ENCODE results near the gene NALF2. TPM values are rescaled to one million over a fixed set of nuclear protein-coding genes. Genes with fewer than 3 reads are reported as not detected.

The NALF2 gene
- polyA plus RNA-seq, 1 experiment: not detected

DNA sequence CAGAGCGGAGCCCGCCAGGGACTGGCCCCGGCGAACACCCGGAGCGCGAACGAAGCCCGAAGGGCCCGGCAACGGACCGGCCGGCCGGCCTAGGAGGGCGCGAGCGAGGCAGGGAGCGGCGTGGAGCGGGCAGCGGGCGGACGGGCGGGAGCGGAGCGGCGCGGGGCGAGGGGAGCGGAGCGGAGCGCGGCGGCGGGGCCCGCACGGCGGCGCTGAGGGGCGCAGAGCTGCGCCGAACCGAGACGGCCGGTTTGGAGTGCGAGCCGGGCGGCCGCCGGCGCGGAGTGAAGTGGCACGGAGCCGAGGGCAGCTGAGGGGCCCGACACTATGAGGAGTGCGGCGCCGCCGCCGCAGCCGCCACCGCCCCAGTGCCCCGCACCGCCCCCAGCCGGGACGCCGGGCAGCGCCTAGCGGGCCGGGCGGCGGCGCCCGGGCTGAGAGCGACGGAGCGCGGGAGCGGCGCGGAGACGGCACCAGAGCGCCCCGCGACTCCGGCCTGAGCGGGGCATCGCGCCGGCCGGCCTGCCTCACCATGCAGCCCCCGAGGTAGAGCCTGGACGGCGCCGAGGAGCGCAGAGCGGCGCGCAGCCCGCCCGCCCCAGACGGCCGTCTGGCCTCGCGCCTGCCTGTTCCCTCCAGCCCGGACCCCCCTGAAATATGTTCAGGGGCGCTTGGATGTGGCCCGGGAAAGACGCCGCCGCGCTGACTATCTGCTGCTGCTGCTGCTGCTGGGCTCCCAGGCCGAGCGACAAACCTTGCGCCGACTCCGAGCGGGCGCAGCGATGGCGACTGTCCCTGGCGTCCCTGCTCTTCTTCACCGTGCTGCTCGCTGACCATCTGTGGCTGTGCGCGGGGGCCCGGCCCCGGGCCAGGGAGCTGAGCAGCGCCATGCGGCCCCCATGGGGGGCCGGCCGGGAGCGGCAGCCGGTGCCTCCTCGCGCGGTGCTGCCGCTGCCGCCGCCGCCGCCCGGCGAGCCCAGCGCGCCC is 793 bp downstream of the NALF2 start:
- Histone ChIP-seq H3K4me3 (ENCODE audit: low read depth, low read length) (no peak overlapping the region), H3K36me3 (ENCODE audit: control insufficient read depth, insufficient read depth, low read length) (no peaks in the 10 kb centered on the region), H3K27me3 (ENCODE audit: control insufficient read depth, insufficient read depth, low read length) (peaks cover 7% of the 10 kb centered on the region; the same call in 1 of the 2 replicates)
- ChIA-PET CTCF (no interaction called here), POLR2A (no interaction called here)
- DNase-seq (ENCODE audit: low read depth): no peak
- TF ChIP-seq, protein P1, sequence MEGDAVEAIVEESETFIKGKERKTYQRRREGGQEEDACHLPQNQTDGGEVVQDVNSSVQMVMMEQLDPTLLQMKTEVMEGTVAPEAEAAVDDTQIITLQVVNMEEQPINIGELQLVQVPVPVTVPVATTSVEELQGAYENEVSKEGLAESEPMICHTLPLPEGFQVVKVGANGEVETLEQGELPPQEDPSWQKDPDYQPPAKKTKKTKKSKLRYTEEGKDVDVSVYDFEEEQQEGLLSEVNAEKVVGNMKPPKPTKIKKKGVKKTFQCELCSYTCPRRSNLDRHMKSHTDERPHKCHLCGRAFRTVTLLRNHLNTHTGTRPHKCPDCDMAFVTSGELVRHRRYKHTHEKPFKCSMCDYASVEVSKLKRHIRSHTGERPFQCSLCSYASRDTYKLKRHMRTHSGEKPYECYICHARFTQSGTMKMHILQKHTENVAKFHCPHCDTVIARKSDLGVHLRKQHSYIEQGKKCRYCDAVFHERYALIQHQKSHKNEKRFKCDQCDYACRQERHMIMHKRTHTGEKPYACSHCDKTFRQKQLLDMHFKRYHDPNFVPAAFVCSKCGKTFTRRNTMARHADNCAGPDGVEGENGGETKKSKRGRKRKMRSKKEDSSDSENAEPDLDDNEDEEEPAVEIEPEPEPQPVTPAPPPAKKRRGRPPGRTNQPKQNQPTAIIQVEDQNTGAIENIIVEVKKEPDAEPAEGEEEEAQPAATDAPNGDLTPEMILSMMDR (IDR thresholded peaks at IDR 0.05; ENCODE audit: insufficient read depth, low read depth, low read length): no peak

- ChIA-PET POLR2A (no interaction called here), CTCF (no interaction called here)
- Histone ChIP-seq H3K4me3 (ENCODE audit: low read depth, low read length) (no peak overlapping the region), H3K27me3 (ENCODE audit: control insufficient read depth, insufficient read depth, low read length) (peaks cover 7% of the 10 kb centered on the region; the same call in 1 of the 2 replicates), H3K36me3 (ENCODE audit: control insufficient read depth, insufficient read depth, low read length) (no peaks in the 10 kb centered on the region)
- TF ChIP-seq, protein P1 (IDR thresholded peaks at IDR 0.05; ENCODE audit: insufficient read depth, low read depth, low read length): no peak
- DNase-seq (ENCODE audit: low read depth): no peak
Observed at GRCh38 chrX:69505772-69506616, 1.9 kb downstream of the NALF2 start.

DNA sequence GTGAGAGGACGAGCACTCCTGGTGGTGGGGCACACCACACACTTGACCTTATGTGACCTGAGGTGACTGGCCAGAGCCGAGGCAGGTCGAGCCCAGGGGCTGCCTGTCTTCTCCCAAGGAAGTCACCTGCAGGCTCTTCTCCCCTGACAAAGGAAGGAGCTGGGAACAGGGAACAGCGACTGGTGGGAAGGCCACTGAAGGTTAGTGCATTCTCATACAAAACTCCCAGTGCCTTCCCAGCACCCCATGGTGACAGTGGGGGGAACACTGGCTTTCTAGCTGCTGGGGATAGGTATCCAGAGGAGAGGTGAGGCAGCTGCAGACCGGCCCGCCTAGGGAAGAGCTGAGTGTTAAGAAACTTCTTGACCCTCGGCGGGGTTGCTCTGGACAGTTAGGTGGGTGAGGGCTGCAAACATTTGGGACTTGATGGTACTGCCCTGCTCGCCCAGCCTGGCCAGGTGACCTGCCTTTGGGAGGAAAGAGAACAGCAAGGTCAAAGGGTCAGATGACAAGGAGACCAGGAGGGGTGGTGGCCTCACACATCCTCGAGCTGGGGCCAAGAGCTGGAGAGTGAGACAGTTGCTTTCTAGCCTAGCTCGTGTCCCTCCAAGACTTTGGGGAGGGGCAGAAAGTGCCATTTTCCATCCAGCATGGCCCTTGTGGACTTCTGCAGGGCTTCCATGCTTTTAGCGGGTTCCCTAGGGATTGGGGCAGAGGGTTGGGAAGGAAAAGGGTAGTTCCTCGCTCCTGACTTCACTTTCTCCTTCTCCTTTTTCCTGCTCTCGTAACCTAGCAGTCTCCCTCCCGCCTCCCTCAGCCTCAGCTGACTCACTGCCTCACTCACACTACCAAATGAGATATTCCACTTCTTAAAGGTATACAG is 2.7 kb downstream of the NALF2 start:
- peaks cover 7% of the 10 kb centered on the region; the same call in 1 of the 2 replicates for H3K27me3 ChIP-seq (ENCODE audit: control insufficient read depth, insufficient read depth, low read length)
- TF ChIP-seq, protein P1 (IDR thresholded peaks at IDR 0.05; ENCODE audit: insufficient read depth, low read depth, low read length): no peak
- no peaks in the 10 kb centered on the region for H3K36me3 ChIP-seq (ENCODE audit: control insufficient read depth, insufficient read depth, low read length)
- DNase-seq (ENCODE audit: low read depth): no peak
- CTCF ChIA-PET: no interaction called here
- no peak overlapping the region for H3K4me3 ChIP-seq (ENCODE audit: low read depth, low read length)
- POLR2A ChIA-PET: no interaction called here

DNA sequence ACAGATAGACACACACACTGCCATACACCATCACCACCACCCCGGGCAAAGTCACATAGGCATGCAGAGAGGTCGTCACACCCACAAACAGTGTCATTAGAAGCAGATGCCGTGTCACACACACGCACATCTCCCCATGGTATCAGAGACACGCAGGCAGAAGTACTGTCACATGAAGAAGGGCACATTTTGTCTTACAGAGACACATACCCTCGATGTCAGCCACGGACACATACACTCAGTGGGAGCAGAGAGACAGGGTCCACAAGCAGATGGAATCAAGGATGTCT is 3.3 kb downstream of the NALF2 start:
- ChIA-PET CTCF (no interaction called here), POLR2A (no interaction called here)
- no peak for DNase-seq (ENCODE audit: low read depth)
- TF ChIP-seq, protein P1 (IDR thresholded peaks at IDR 0.05; ENCODE audit: insufficient read depth, low read depth, low read length): no peak
- Histone ChIP-seq H3K27me3 (ENCODE audit: control insufficient read depth, insufficient read depth, low read length) (peaks cover 7% of the 10 kb centered on the region; the same call in 1 of the 2 replicates), H3K36me3 (ENCODE audit: control insufficient read depth, insufficient read depth, low read length) (no peaks in the 10 kb centered on the region), H3K4me3 (ENCODE audit: low read depth, low read length) (no peak overlapping the region)

Measured in BJ (cell line).